Hypothalamus (tissue), 51 donors: ENCODE results near the gene NPY4R2.
"Not testable (repeated sequence)": the region's sequence is repeated elsewhere in the genome, so short reads cannot be mapped to it uniquely, and the experiment has no call there.

Experiments used
- DNase-seq, 51 donors: peaks; one replicate each; lab custom pipeline; 2025; lab: John Stamatoyannopoulos, UW

Gene NPY4R2

GRCh38 chr10:47918475-47918874 lies at the start of gene NPY4R2:
Gene NPY4R2, plus strand, starts transcription at chr10:47918662. Its CDS starts 3,326 bp downstream, at chr10:47921988.
- not testable (repeated sequence) for DNase-seq

- DNase-seq, result not testable (repeated sequence)
These were observed 47.6 kb upstream of the NPY4R2 start for GRCh38 chr10:47870887-47871286.

GRCh38 chr10:47871485-47872180 lies 46.8 kb upstream of the NPY4R2 start:
- DNase-seq, result not testable (repeated sequence)

- DNase-seq, result not testable (repeated sequence)
These were observed 46.2 kb upstream of the NPY4R2 start for GRCh38 chr10:47872236-47872635.

GRCh38 chr10:47884239-47884638 lies 34.2 kb upstream of the NPY4R2 start:
- DNase-seq, result not testable (repeated sequence)

- DNase-seq, result not testable (repeated sequence)
These were observed 33.5 kb upstream of the NPY4R2 start for GRCh38 chr10:47884934-47885333.

- DNase-seq, result not testable (repeated sequence)
These were observed 32.1 kb upstream of the NPY4R2 start for GRCh38 chr10:47886356-47886755.

GRCh38 chr10:47886827-47887226 lies 31.6 kb upstream of the NPY4R2 start:
- DNase-seq, result not testable (repeated sequence)

- DNase-seq, result not testable (repeated sequence)
These were observed 27.7 kb upstream of the NPY4R2 start for GRCh38 chr10:47890737-47891136.

GRCh38 chr10:47892494-47893261 lies 25.8 kb upstream of the NPY4R2 start:
- not testable (repeated sequence) for DNase-seq

- not testable (repeated sequence) for DNase-seq
These were observed 23.9 kb upstream of the NPY4R2 start for GRCh38 chr10:47894571-47894970.

GRCh38 chr10:47897813-47898212 lies 20.6 kb upstream of the NPY4R2 start:
- DNase-seq, result not testable (repeated sequence)

GRCh38 chr10:47909333-47909732 lies 9.1 kb upstream of the NPY4R2 start:
- not testable (repeated sequence) for DNase-seq

GRCh38 chr10:47910486-47910885 lies 8.0 kb upstream of the NPY4R2 start:
- not testable (repeated sequence) for DNase-seq

GRCh38 chr10:47914052-47914451 lies 4.4 kb upstream of the NPY4R2 start:
- DNase-seq, result not testable (repeated sequence)

GRCh38 chr10:47915849-47916548 lies 2.5 kb upstream of the NPY4R2 start:
- not testable (repeated sequence) for DNase-seq

- not testable (repeated sequence) for DNase-seq
These were observed 2.1 kb downstream of the NPY4R2 start for GRCh38 chr10:47920610-47921009.

- DNase-seq, result not testable (repeated sequence)
These were observed 4.0 kb downstream of the NPY4R2 start for GRCh38 chr10:47922503-47922902.

GRCh38 chr10:47924628-47925027 lies 6.2 kb downstream of the NPY4R2 start:
- not testable (repeated sequence) for DNase-seq

- not testable (repeated sequence) for DNase-seq
These were observed 8.9 kb downstream of the NPY4R2 start for GRCh38 chr10:47927147-47927916.
